ENCODE measurements around the gene SETD1B.

SETD1B gene

GRCh38 chr12:121795034-121795968 lies 8.5 kb upstream of the SETD1B start:
- no peak for DNase-seq (ENCODE audit: low read depth, low spot score)

GRCh38 chr12:121796855-121797751 lies 6.7 kb upstream of the SETD1B start:
- DNase-seq (ENCODE audit: low read depth, low spot score), result no peak

GRCh38 chr12:121797937-121798786 lies 5.6 kb upstream of the SETD1B start:
- no peak for DNase-seq (ENCODE audit: low read depth, low spot score)

- DNase-seq (ENCODE audit: low read depth, low spot score), result no peak
These were observed 5.0 kb upstream of the SETD1B start for GRCh38 chr12:121798787-121799155.

- DNase-seq (ENCODE audit: low read depth, low spot score), result no peak
These were observed 4.5 kb upstream of the SETD1B start for GRCh38 chr12:121799156-121799841.

GRCh38 chr12:121799842-121800693 lies 3.7 kb upstream of the SETD1B start:
- DNase-seq (ENCODE audit: low read depth, low spot score), result peak; percentile 74

GRCh38 chr12:121800694-121801594 lies 2.9 kb upstream of the SETD1B start:
- DNase-seq (ENCODE audit: low read depth, low spot score), result no peak

- DNase-seq (ENCODE audit: low read depth, low spot score), result no peak
These were observed 2.0 kb upstream of the SETD1B start for GRCh38 chr12:121801595-121802484.

- no peak for DNase-seq (ENCODE audit: low read depth, low spot score)
These were observed 1.3 kb upstream of the SETD1B start for GRCh38 chr12:121802485-121802842.

- peak; percentile 87 for DNase-seq (ENCODE audit: low read depth, low spot score)
These were observed 738 bp upstream of the SETD1B start for GRCh38 chr12:121802843-121803698.

- no peak for DNase-seq (ENCODE audit: low read depth, low spot score)
These were observed 755 bp downstream of the SETD1B start for GRCh38 chr12:121804417-121805111.

GRCh38 chr12:121805171-121806008 lies 1.6 kb downstream of the SETD1B start:
- no peak for DNase-seq (ENCODE audit: low read depth, low spot score)

- no peak for DNase-seq (ENCODE audit: low read depth, low spot score)
These were observed 2.3 kb downstream of the SETD1B start for GRCh38 chr12:121806009-121806545.

- no peak for DNase-seq (ENCODE audit: low read depth, low spot score)
These were observed 3.0 kb downstream of the SETD1B start for GRCh38 chr12:121806546-121807423.
